H9 (cell line): ENCODE results near the gene SS18. TPM values are rescaled to one million over a fixed set of nuclear protein-coding genes. Genes with fewer than 3 reads are reported as not detected.

Source experiments
- DNase-seq: peaks from one replicate; pipeline ENCODE4 v3.0.0-alpha.2; 2017
- H2AFZ ChIP-seq: one replicate; pipeline ENCODE4 v1.6.1; 2013; ENCODE audit warnings: mild to moderate bottlenecking, low read length, control low read depth, moderate library complexity
- H2AK5ac ChIP-seq: 2 replicates; pipeline ENCODE4 v1.6.1; 2013; ENCODE audit warnings: low read length, control low read depth, mixed read lengths; ENCODE audit not compliant: insufficient read length
- H2BK120ac ChIP-seq: one replicate; pipeline ENCODE4 v1.6.1; 2013; ENCODE audit warnings: low read depth, mild to moderate bottlenecking, low read length, control low read depth, inconsistent platforms; ENCODE audit not compliant: poor library complexity, severe bottlenecking
- H2BK12ac ChIP-seq: 2 replicates; pipeline ENCODE4 v1.6.1; 2013; ENCODE audit warnings: low read length, control low read depth, mixed read lengths, low read depth; ENCODE audit not compliant: insufficient read length
- H2BK15ac ChIP-seq: 2 replicates; pipeline ENCODE4 v1.6.1; 2013; ENCODE audit warnings: low read depth, low read length, control low read depth
- H2BK20ac ChIP-seq: one replicate; pipeline ENCODE4 v1.6.1; 2013; ENCODE audit warnings: low read depth, mild to moderate bottlenecking, low read length, control low read depth, inconsistent platforms; ENCODE audit not compliant: poor library complexity, severe bottlenecking
- H2BK5ac ChIP-seq: 2 replicates; pipeline ENCODE4 v1.6.1; 2013; ENCODE audit warnings: low read length, control low read depth, mixed read lengths; ENCODE audit not compliant: insufficient read length
- H3K14ac ChIP-seq: 2 replicates; pipeline ENCODE4 v1.6.1; 2013; ENCODE audit warnings: low read length, control low read depth; ENCODE audit not compliant: insufficient read depth
- H3K18ac ChIP-seq: 2 replicates; pipeline ENCODE4 v1.6.1; 2013; ENCODE audit warnings: low read depth, mild to moderate bottlenecking, mixed read lengths, low read length, control low read depth; ENCODE audit not compliant: insufficient read length
- H3K23ac ChIP-seq: 2 replicates; pipeline ENCODE4 v1.6.1; 2013; ENCODE audit warnings: low read length, control low read depth, mixed read lengths, low read depth; ENCODE audit not compliant: insufficient read length
- H3K23me2 ChIP-seq: 2 replicates; pipeline ENCODE4 v1.6.1; 2013; ENCODE audit warnings: low read depth, mild to moderate bottlenecking, mixed read lengths, low read length, control low read depth; ENCODE audit not compliant: insufficient read length, poor library complexity, severe bottlenecking
- H3K27ac ChIP-seq: 2 replicates; pipeline ENCODE4 v1.5.1; 2013; ENCODE audit warnings: low read length, control low read depth, mixed read lengths, low read depth; ENCODE audit not compliant: insufficient read length
- H3K27me3 ChIP-seq: 2 replicates; pipeline ENCODE4 v1.6.1; 2013; ENCODE audit warnings: low read length, control low read depth, inconsistent platforms; ENCODE audit not compliant: insufficient read depth
- H3K4ac ChIP-seq: 2 replicates; pipeline ENCODE4 v1.6.1; 2013; ENCODE audit warnings: low read depth, mild to moderate bottlenecking, control low read depth, inconsistent platforms, low read length, moderate library complexity
- H3K4me1 ChIP-seq: 2 replicates; pipeline ENCODE4 v1.6.1; 2013; ENCODE audit warnings: low read length, control low read depth, inconsistent platforms; ENCODE audit not compliant: insufficient read depth
- H3K4me2 ChIP-seq: 2 replicates; pipeline ENCODE4 v1.6.1; 2013; ENCODE audit warnings: low read length, control low read depth, mixed read lengths; ENCODE audit not compliant: insufficient read length, insufficient read depth
- H3K56ac ChIP-seq: 2 replicates; pipeline ENCODE4 v1.6.1; 2013; ENCODE audit warnings: low read depth, mild to moderate bottlenecking, mixed read lengths, low read length, control low read depth; ENCODE audit not compliant: insufficient read length
- H3K79me1 ChIP-seq: 2 replicates; pipeline ENCODE4 v1.6.1; 2013; ENCODE audit warnings: low read depth, mild to moderate bottlenecking, moderate library complexity, low read length, control low read depth, inconsistent platforms; ENCODE audit not compliant: insufficient read depth, poor library complexity, severe bottlenecking
- H3K79me2 ChIP-seq: 2 replicates; pipeline ENCODE4 v1.6.1; 2013; ENCODE audit warnings: low read length, control low read depth, inconsistent platforms; ENCODE audit not compliant: insufficient read depth
- H3K9ac ChIP-seq: 2 replicates; pipeline ENCODE4 v1.6.1; 2013; ENCODE audit warnings: low read length, control low read depth, mixed read lengths; ENCODE audit not compliant: insufficient read length; ENCODE audit errors: extremely low read depth
- H3K9me3 ChIP-seq: one replicate; pipeline ENCODE4 v1.6.1; 2013; ENCODE audit warnings: low read depth, low read length, inconsistent platforms; ENCODE audit not compliant: control insufficient read depth
- H3T11ph ChIP-seq: one replicate; pipeline ENCODE4 v1.6.1; 2013; ENCODE audit warnings: mild to moderate bottlenecking, low read length, control low read depth, inconsistent platforms
- H4K20me1 ChIP-seq: one replicate; pipeline ENCODE4 v1.6.1; 2013; ENCODE audit not compliant: control insufficient read depth, insufficient read length, insufficient read depth
- H4K5ac ChIP-seq: 2 replicates; pipeline ENCODE4 v1.6.1; 2013; ENCODE audit warnings: low read depth, mild to moderate bottlenecking, mixed read lengths, low read length, control low read depth; ENCODE audit not compliant: insufficient read length
- H4K8ac ChIP-seq: replicated peaks from 2 replicates; pipeline ENCODE4 v1.6.1; 2013; ENCODE audit warnings: low read length, control low read depth, mixed read lengths, low read depth; ENCODE audit not compliant: insufficient read length
- H4K91ac ChIP-seq: 2 replicates; pipeline ENCODE4 v1.6.1; 2013; ENCODE audit warnings: low read depth, mild to moderate bottlenecking, moderate library complexity, mixed read lengths, low read length, control low read depth; ENCODE audit not compliant: insufficient read length
- H3K27ac Mint-ChIP-seq, 3 experiments: 2 replicates in 2 of 3; 3 replicates in 1 of 3; pipeline ENCODE4 v1.8.0; 2020 to 2021; ENCODE audit warnings: mixed read lengths in 3 of 3, mild to moderate bottlenecking in 1 of 3, moderate library complexity in 1 of 3
- H3K27me3 Mint-ChIP-seq: 2 replicates; pipeline ENCODE4 v1.8.0; 2021; ENCODE audit warnings: low read depth, mild to moderate bottlenecking, moderate library complexity, mixed read lengths
- H3K36me3 Mint-ChIP-seq, 3 experiments: 2 replicates in 2 of 3; 3 replicates in 1 of 3; pipeline ENCODE4 v1.8.0; 2020 to 2021; ENCODE audit warnings: low read depth in 3 of 3, mixed read lengths in 3 of 3; ENCODE audit not compliant: insufficient read depth in 1 of 3
- H3K4me1 Mint-ChIP-seq, 2 experiments: 2 replicates each; pipeline ENCODE4 v1.8.0; 2020; ENCODE audit warnings: mixed read lengths in 2 of 2
- H3K4me3 Mint-ChIP-seq, 2 experiments: 2 replicates in 1 of 2; 3 replicates in 1 of 2; pipeline ENCODE4 v1.8.0; 2020 to 2021; ENCODE audit warnings: mild to moderate bottlenecking in 2 of 2, mixed read lengths in 2 of 2, moderate library complexity in 1 of 2
- H3K9me3 Mint-ChIP-seq, 2 experiments: 2 replicates in 1 of 2; 3 replicates in 1 of 2; pipeline ENCODE4 v1.8.0; 2020; ENCODE audit warnings: mild to moderate bottlenecking in 2 of 2, mixed read lengths in 2 of 2, moderate library complexity in 1 of 2
- WGBS: extraction: QIAGEN DNeasy Blood & Tissue Kit; methylation state at CpG from one replicate; pipeline ENCODE4 v1.1.7; 2013; ENCODE audit warnings: missing lambda C conversion rate, low lambda C conversion rate, mixed read lengths; ENCODE audit not compliant: insufficient read length; ENCODE audit errors: extremely low coverage; 5-methylcytosine and 5-hydroxymethylcytosine counted together
- total RNA-seq: library from RNA; stranded (reverse); gene quantifications from 2 replicates; pipeline ENCODE4 v1.2.1, GENCODE V29; 2021
- TF ChIP-seq, protein P1 (sequence below): fragments of 200-600 bp; sonication (generic); conservative IDR thresholded peaks from 3 replicates; pipeline ENCODE4 v1.8.0; 2021; ENCODE audit warnings: antibody characterized with exemption, mild to moderate bottlenecking

SS18 gene
- total RNA-seq, 1 experiment from 2014 or later = 87.9 TPM

DNA sequence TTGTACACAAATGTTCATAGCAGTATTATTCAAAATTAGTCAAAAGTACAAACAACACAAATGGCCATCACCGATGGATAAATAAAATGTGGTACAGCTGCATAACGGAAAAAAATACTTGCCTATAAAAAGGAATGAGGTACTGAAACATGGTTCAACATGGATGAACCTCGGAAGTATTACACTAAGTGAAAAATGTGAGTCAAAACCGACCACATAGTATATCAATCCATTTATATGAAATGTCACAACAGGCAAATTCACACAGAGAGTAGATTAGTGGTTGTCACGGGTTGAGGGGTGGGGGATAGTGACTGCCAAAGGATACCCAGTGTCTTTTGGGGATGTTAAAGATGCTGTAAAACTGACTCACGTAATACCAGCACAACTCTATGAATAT is 3.5 kb downstream of the SS18 start:
- Histone ChIP-seq H3K9me3 (no peaks in the 10 kb centered on the region), H3K23me2 (peaks cover 9% of the 10 kb centered on the region), H2AFZ (no peak overlapping the region), H4K91ac (no peak overlapping the region), H3K27ac (no peak overlapping the region), H4K5ac (no peak overlapping the region), H3K27me3 (no peaks in the 10 kb centered on the region), H2BK12ac (no peak overlapping the region), H3K56ac (no peak overlapping the region), H3K79me2 (peaks cover 10% of the 10 kb centered on the region; the same call in 1 of the 2 replicates), H4K20me1 (no peaks in the 10 kb centered on the region), H3K4ac (no peak overlapping the region), H2BK5ac (no peak overlapping the region), H2AK5ac (no peak overlapping the region), H3K18ac (no peak overlapping the region), H3K4me1 (no peaks in the 10 kb centered on the region; the same call in 1 of the 2 replicates), H3T11ph (no peak overlapping the region), H3K4me2 (no peak overlapping the region), H2BK120ac (no peak overlapping the region), H4K8ac (no peak overlapping the region), H3K14ac (no peak overlapping the region), H3K23ac (no peak overlapping the region), H3K9ac (no peak overlapping the region), H2BK20ac (no peak overlapping the region), H3K79me1 (no peaks in the 10 kb centered on the region), H2BK15ac (no peak overlapping the region)
- H3K27me3 Mint-ChIP-seq = no peaks in the 10 kb centered on the region
- peaks cover 18 to 23% of the 10 kb centered on the region in 2 experiments for H3K4me1 Mint-ChIP-seq
- H3K27ac Mint-ChIP-seq = no peak overlapping the region
- H3K9me3 Mint-ChIP-seq = no peaks in the 10 kb centered on the region
- peaks cover 7 to 40% (median 37%) of the 10 kb centered on the region in 3 experiments; a peak in 6 of 7 replicates for H3K36me3 Mint-ChIP-seq
- TF ChIP-seq, protein P1, sequence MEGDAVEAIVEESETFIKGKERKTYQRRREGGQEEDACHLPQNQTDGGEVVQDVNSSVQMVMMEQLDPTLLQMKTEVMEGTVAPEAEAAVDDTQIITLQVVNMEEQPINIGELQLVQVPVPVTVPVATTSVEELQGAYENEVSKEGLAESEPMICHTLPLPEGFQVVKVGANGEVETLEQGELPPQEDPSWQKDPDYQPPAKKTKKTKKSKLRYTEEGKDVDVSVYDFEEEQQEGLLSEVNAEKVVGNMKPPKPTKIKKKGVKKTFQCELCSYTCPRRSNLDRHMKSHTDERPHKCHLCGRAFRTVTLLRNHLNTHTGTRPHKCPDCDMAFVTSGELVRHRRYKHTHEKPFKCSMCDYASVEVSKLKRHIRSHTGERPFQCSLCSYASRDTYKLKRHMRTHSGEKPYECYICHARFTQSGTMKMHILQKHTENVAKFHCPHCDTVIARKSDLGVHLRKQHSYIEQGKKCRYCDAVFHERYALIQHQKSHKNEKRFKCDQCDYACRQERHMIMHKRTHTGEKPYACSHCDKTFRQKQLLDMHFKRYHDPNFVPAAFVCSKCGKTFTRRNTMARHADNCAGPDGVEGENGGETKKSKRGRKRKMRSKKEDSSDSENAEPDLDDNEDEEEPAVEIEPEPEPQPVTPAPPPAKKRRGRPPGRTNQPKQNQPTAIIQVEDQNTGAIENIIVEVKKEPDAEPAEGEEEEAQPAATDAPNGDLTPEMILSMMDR = no peak
- H3K4me3 Mint-ChIP-seq = no peak overlapping the region
- no peak for DNase-seq
- no CpG with 5 or more reads among the region's 6 CpGs for WGBS
